ENCODE data around the gene DRAM1.

The DRAM1 gene

DNA sequence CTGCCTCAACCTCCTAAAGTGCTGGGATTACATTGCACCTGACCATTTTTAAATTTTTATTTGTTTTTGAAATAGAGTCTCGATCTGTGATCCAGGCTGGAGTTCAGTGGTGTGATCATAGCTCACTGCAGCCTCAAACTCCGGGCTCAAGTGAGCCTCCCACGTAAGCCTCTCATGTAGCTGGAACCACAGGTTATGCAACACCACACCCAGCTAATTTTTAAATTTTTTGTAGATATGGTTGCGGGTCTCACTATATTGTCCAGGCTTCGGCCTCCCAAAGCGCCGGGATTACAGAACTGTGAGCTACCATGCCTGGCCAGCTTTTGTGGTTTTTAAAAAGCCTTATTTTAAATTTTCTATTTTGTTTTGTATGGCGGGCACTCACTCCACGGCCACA lies 2.2 kb upstream of the DRAM1 start:
- in situ Hi-C loops (cut with HindIII; ENCODE audit: low sequenced_read_pairs): no loop called here
- TF ChIP-seq, protein P1, sequence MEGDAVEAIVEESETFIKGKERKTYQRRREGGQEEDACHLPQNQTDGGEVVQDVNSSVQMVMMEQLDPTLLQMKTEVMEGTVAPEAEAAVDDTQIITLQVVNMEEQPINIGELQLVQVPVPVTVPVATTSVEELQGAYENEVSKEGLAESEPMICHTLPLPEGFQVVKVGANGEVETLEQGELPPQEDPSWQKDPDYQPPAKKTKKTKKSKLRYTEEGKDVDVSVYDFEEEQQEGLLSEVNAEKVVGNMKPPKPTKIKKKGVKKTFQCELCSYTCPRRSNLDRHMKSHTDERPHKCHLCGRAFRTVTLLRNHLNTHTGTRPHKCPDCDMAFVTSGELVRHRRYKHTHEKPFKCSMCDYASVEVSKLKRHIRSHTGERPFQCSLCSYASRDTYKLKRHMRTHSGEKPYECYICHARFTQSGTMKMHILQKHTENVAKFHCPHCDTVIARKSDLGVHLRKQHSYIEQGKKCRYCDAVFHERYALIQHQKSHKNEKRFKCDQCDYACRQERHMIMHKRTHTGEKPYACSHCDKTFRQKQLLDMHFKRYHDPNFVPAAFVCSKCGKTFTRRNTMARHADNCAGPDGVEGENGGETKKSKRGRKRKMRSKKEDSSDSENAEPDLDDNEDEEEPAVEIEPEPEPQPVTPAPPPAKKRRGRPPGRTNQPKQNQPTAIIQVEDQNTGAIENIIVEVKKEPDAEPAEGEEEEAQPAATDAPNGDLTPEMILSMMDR (IDR thresholded peaks at IDR 0.05; ENCODE audit: low read depth, low read length): no peak
- no peak overlapping the region for H3K4me3 ChIP-seq (ENCODE audit: low read depth, low read length)
- DNase-seq (ENCODE audit: low read depth, low spot score): no peak

DNA sequence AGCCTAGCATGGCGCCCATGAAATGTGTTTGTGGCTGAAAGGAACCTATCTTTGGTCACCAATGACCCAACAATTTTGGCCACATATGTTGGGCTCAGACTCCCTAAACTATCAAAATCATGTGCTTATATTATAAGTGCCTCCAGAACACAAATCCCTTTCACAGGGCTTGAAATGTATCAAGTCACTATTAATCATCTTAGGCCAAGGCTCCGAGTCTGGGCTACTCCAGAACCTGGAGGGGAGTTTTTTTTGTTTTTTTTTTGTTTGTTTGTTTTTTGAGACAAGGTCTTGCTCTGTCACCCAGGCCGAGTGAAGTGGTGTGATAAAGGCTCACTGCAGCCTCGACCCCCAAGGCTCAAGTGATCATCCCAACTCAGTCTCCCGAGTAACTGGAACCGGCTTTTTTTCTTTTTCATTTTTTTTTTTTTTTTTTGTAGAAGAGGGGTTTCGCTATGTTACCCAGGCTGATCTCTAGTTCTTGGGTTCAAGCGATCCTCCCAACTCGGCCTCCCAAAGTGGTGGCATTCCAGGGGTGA lies 989 bp upstream of the DRAM1 start:
- in situ Hi-C loops (cut with HindIII; ENCODE audit: low sequenced_read_pairs): no loop called here
- DNase-seq (ENCODE audit: low read depth, low spot score): no peak
- H3K4me3 ChIP-seq (ENCODE audit: low read depth, low read length): peak overlapping the region; percentile 81
- TF ChIP-seq, protein P1 (IDR thresholded peaks at IDR 0.05; ENCODE audit: low read depth, low read length): no peak

DNA sequence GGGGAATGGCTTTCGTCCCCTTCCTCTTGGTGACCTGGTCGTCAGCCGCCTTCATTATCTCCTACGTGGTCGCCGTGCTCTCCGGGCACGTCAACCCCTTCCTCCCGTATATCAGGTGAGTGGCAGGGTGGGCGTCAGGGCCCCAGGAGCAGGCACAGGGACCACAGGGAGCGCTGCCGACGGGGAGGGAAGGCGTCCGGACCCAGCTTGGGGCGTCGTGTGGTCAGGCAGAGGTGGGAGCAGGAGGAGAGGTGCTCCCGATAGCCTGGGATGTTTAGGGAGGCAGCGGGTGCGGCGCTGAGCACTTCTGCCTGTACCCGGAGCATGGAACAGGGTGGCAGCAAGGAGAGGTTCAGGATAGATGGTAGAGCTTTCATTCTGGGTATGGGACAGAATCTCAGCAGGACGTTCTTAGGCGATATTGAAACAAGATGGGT lies 444 bp downstream of the DRAM1 start:
- peak overlapping the region; percentile 81 for H3K4me3 ChIP-seq (ENCODE audit: low read depth, low read length)
- DNase-seq (ENCODE audit: low read depth, low spot score): peak; percentile 31
- TF ChIP-seq, protein P1 (IDR thresholded peaks at IDR 0.05; ENCODE audit: low read depth, low read length): no peak
- in situ Hi-C loops (cut with HindIII; ENCODE audit: low sequenced_read_pairs): no loop called here

DNA sequence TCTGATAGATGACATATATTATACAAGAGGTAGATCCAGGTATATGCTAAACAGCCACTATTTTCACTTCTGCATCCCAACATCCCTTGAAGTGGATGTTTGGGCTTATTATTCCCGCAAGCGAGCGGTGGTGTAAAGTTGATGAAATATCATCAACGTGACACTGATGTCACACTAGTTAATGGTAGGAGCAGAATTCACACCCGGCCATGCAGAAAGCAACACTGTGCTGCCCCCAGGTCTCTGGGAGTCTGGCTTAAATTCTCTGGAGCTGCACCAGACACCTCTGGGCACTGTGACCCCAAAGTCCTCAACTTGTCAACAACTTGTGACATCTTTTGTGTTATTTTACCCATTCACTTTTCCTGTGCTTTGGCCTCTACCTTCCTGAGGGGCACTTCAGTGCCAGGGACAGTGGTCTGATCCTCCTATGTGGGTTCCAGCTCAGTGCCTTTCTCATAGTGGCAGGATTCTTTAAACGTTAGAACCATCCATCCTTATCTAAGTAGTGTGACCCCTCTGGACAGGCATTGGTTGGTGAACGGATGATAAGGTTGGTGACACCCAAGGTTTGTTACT lies 952 bp downstream of the DRAM1 start:
- peak overlapping the region; percentile 81 for H3K4me3 ChIP-seq (ENCODE audit: low read depth, low read length)
- DNase-seq (ENCODE audit: low read depth, low spot score): no peak
- in situ Hi-C loops (cut with HindIII; ENCODE audit: low sequenced_read_pairs): no loop called here
- TF ChIP-seq, protein P1 (IDR thresholded peaks at IDR 0.05; ENCODE audit: low read depth, low read length): no peak

DNA sequence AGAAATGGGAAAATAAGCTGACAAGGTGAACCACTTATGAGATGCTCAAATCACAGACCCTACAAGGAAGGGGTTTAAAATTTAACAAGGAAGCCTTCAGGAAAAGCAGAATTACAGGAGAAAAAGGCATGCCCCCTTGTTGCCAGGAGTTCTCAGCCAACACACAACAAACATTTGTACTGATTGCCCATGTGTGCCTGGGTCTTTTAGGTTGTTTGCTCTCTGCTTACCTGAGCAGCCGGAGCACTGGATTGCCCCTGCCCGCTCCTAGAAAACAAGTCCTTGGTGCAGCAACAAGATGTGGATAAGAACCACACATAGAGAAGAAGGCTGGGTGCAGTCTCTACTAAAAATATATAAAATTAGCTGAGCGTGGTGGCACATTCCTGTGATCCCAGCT lies 3.4 kb downstream of the DRAM1 start:
- DNase-seq (ENCODE audit: low read depth, low spot score): no peak
- in situ Hi-C loops (cut with HindIII; ENCODE audit: low sequenced_read_pairs): no loop called here
- H3K4me3 ChIP-seq (ENCODE audit: low read depth, low read length): no peak overlapping the region
- TF ChIP-seq, protein P1 (IDR thresholded peaks at IDR 0.05; ENCODE audit: low read depth, low read length): no peak

DNA sequence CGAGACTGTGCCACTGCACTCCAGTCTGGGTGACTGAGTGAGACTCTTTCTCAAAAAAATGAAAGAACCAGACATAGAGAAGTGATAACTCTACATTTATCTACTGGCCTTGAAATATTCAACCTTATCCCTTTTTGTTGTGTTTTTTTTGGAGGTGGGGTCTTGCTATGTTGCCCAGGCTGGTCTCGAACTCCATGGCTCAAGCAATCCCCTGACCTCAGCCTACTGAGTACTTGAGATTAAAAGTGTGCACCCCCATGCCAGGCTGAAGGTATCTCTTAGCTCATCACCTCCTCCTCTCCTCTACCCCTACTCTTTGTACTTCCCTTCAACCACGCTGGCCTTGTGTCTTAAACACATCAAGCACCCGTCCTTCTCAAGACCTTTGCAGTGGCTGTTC lies 3.8 kb downstream of the DRAM1 start:
- no peak overlapping the region for H3K4me3 ChIP-seq (ENCODE audit: low read depth, low read length)
- DNase-seq (ENCODE audit: low read depth, low spot score): no peak
- in situ Hi-C loops (cut with HindIII; ENCODE audit: low sequenced_read_pairs): no loop called here
- TF ChIP-seq, protein P1 (IDR thresholded peaks at IDR 0.05; ENCODE audit: low read depth, low read length): no peak
